ENCODE measurements around the gene TBX2.
"Not testable (repeated sequence)": the region's sequence is repeated elsewhere in the genome, so short reads cannot be mapped to it uniquely, and the experiment has no call there.

TBX2 gene

GRCh38 chr17:61415374-61416210, 15.9 kb downstream of the TBX2 start:
- no peak for DNase-seq

- no peak for DNase-seq
Observed at GRCh38 chr17:61416211-61416539, 16.5 kb downstream of the TBX2 start.

- peak in 1 of 2 experiments; percentile 42 for DNase-seq
Observed at GRCh38 chr17:61416540-61417363, 17.1 kb downstream of the TBX2 start.

GRCh38 chr17:61418449-61418848, 18.8 kb downstream of the TBX2 start:
- no peak for DNase-seq

GRCh38 chr17:61419496-61420046, 19.9 kb downstream of the TBX2 start:
- DNase-seq: no peak

GRCh38 chr17:61420052-61420451, 20.4 kb downstream of the TBX2 start:
- no peak for DNase-seq

GRCh38 chr17:61420745-61421398, 21.2 kb downstream of the TBX2 start:
- no peak for DNase-seq

GRCh38 chr17:61421460-61421859, 21.8 kb downstream of the TBX2 start:
- no peak for DNase-seq

- DNase-seq: no peak
Observed at GRCh38 chr17:61422116-61422799, 22.6 kb downstream of the TBX2 start.

- DNase-seq: no peak
Observed at GRCh38 chr17:61422869-61423268, 23.2 kb downstream of the TBX2 start.

- DNase-seq: no peak
Observed at GRCh38 chr17:61423967-61424649, 24.5 kb downstream of the TBX2 start.

GRCh38 chr17:61425682-61426481, 26.2 kb downstream of the TBX2 start:
- no peak for DNase-seq

- no peak for DNase-seq
Observed at GRCh38 chr17:61426482-61427304, 27.1 kb downstream of the TBX2 start.

GRCh38 chr17:61427567-61427966, 27.9 kb downstream of the TBX2 start:
- no peak for DNase-seq

- DNase-seq: no peak
Observed at GRCh38 chr17:61429274-61429673, 29.6 kb downstream of the TBX2 start.

GRCh38 chr17:61429831-61430230, 30.2 kb downstream of the TBX2 start:
- DNase-seq: not testable (repeated sequence)

- no peak for DNase-seq
Observed at GRCh38 chr17:61431594-61432311, 32.1 kb downstream of the TBX2 start.

- DNase-seq: no peak
Observed at GRCh38 chr17:61436273-61436672, 36.6 kb downstream of the TBX2 start.

- DNase-seq: no peak
Observed at GRCh38 chr17:61436995-61437704, 37.5 kb downstream of the TBX2 start.

Measured in NCI-H187 (cell line).